ENCODE data around the gene P2RX2. TPM values are rescaled to one million over a fixed set of nuclear protein-coding genes. Genes with fewer than 3 reads are reported as not detected.

The P2RX2 gene
- total RNA-seq, 1 experiment from 2014 or later, result not detected

GRCh38 chr12:132603240-132604150 lies 15.1 kb upstream of the P2RX2 start:
- DNase-seq (ENCODE audit: low read depth), result no peak

- no peak for DNase-seq (ENCODE audit: low read depth)
Measured at GRCh38 chr12:132604151-132604618, 14.4 kb upstream of the P2RX2 start.

GRCh38 chr12:132604668-132605441 lies 13.7 kb upstream of the P2RX2 start:
- no peak for DNase-seq (ENCODE audit: low read depth)

GRCh38 chr12:132605892-132606291 lies 12.7 kb upstream of the P2RX2 start:
- DNase-seq (ENCODE audit: low read depth), result no peak

GRCh38 chr12:132606466-132606865 lies 12.1 kb upstream of the P2RX2 start:
- DNase-seq (ENCODE audit: low read depth), result peak; percentile 19

- no peak for DNase-seq (ENCODE audit: low read depth)
Measured at GRCh38 chr12:132606927-132607326, 11.6 kb upstream of the P2RX2 start.

GRCh38 chr12:132608231-132609171 lies 10.1 kb upstream of the P2RX2 start:
- DNase-seq (ENCODE audit: low read depth), result no peak

GRCh38 chr12:132610051-132610759 lies 8.4 kb upstream of the P2RX2 start, which contains the start of gene LRCOL1:
TSS of gene LRCOL1 (minus strand) at chr12:132610582. CDS start at chr12:132606251, 4,331 bp downstream.
- peak; percentile 44 for DNase-seq (ENCODE audit: low read depth)

GRCh38 chr12:132610866-132611602 lies 7.5 kb upstream of the P2RX2 start:
- DNase-seq (ENCODE audit: low read depth), result no peak

- DNase-seq (ENCODE audit: low read depth), result no peak
Measured at GRCh38 chr12:132611620-132612019, 7.0 kb upstream of the P2RX2 start.

GRCh38 chr12:132614029-132614428 lies 4.5 kb upstream of the P2RX2 start:
- DNase-seq (ENCODE audit: low read depth), result no peak

- DNase-seq (ENCODE audit: low read depth), result peak; percentile 72
Measured at GRCh38 chr12:132614861-132615578, 3.6 kb upstream of the P2RX2 start.

- no peak for DNase-seq (ENCODE audit: low read depth)
Measured at GRCh38 chr12:132615579-132616038, 3.0 kb upstream of the P2RX2 start.

- no peak for DNase-seq (ENCODE audit: low read depth)
Measured at GRCh38 chr12:132617135-132617701, 1.4 kb upstream of the P2RX2 start.

- DNase-seq (ENCODE audit: low read depth), result no peak
Measured at GRCh38 chr12:132617822-132618682, 524 bp upstream of the P2RX2 start.

- DNase-seq (ENCODE audit: low read depth), result no peak
Measured at GRCh38 chr12:132619071-132619385, 452 bp downstream of the P2RX2 start.

GRCh38 chr12:132619386-132620112 lies 973 bp downstream of the P2RX2 start:
- no peak for DNase-seq (ENCODE audit: low read depth)
